ENCODE measurements around the gene ZNF169.
"Not testable (repeated sequence)": the region's sequence is repeated elsewhere in the genome, so short reads cannot be mapped to it uniquely, and the experiment has no call there.

Gene ZNF169

DNA sequence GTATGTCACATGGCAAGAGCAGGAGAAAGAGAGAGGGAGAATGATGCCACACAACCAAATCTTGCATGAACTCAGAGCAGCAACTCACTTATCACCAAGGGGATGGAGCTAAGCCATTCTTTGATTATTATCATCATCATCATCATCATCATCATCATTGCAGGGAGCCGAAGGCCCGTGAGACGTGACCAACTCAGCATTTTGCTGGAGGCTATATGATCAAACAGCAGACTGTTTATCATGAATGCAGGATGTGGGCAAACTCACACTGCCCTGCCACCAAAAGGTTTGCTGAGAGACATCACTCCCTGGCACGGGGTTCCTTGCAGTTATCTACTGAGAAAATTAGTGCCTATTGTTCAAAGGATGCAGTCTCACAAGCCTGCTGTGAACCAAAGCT, 8.6 kb upstream of the ZNF169 start:
- no peak overlapping the region for H3K4me2 ChIP-seq (ENCODE audit: low read length)
- H3K18ac ChIP-seq (ENCODE audit: low read length): no peak overlapping the region
- no peaks in the 10 kb centered on the region for H3K79me2 ChIP-seq (ENCODE audit: control insufficient read depth, insufficient read depth, low read length)
- DNase-seq: peak; percentile 91
- no peak overlapping the region for H2BK120ac ChIP-seq (ENCODE audit: low read depth, low read length)
- H3K4me1 ChIP-seq (ENCODE audit: control insufficient read depth, low read depth, low read length): peaks cover 4% of the 10 kb centered on the region
- no peak overlapping the region for H3K9ac ChIP-seq (ENCODE audit: low read length)
- H2BK15ac ChIP-seq (replicated peaks; ENCODE audit: low read depth): no peak overlapping the region
- peak overlapping the region; percentile 40 for H3K56ac ChIP-seq (ENCODE audit: low read length)
- H3K4ac ChIP-seq (ENCODE audit: low read depth, low read length): no peak overlapping the region
- no peak overlapping the region for H3K27ac ChIP-seq (ENCODE audit: low read depth, low read length)
- no peaks in the 10 kb centered on the region for H3K27me3 ChIP-seq (ENCODE audit: insufficient read depth, low read length, poor library complexity)
- no peaks in the 10 kb centered on the region for H3K36me3 ChIP-seq (ENCODE audit: control insufficient read depth, insufficient read depth, low read length)
- no peak overlapping the region for H2AK5ac ChIP-seq (ENCODE audit: low read length)
- H3K79me1 ChIP-seq (ENCODE audit: low read length): no peaks in the 10 kb centered on the region
- H3K23ac ChIP-seq (ENCODE audit: low read length): no peak overlapping the region
- no CpG with 5 or more reads among the region's 4 CpGs for WGBS (ENCODE audit: extremely low coverage, insufficient coverage, low lambda C conversion rate)
- peak overlapping the region; percentile 33 for H2BK5ac ChIP-seq (ENCODE audit: low read length)
- no peak overlapping the region for H4K8ac ChIP-seq (ENCODE audit: low read depth, low read length)
- H4K5ac ChIP-seq (ENCODE audit: low read length): no peak overlapping the region
- H3K4me3 ChIP-seq (ENCODE audit: low read length): no peak overlapping the region

DNA sequence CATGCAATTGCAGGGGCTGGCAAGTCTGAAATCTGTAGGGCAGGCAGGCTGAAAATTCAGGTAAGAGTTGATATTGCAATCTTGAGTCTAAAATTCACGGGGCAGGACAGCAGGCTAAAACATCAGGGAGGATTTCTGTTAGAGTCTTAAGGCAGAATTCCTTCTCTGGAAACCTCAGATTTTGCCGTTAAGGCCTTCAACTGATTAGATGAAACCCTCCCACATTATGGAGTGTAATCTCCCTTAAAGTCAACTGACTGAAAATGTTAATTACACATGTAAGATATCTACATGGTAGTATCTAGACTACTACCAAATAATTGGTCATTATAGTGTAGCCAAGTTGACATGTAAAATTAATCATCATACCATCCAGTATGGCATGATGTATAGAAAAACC, 3.1 kb upstream of the ZNF169 start:
- H3K4me2 ChIP-seq (ENCODE audit: low read length): no peak overlapping the region
- no peak overlapping the region for H3K9ac ChIP-seq (ENCODE audit: low read length)
- H2BK15ac ChIP-seq (replicated peaks; ENCODE audit: low read depth): no peak overlapping the region
- no peaks in the 10 kb centered on the region for H3K27me3 ChIP-seq (ENCODE audit: insufficient read depth, low read length, poor library complexity)
- H3K36me3 ChIP-seq (ENCODE audit: control insufficient read depth, insufficient read depth, low read length): no peaks in the 10 kb centered on the region
- no peak overlapping the region for H4K5ac ChIP-seq (ENCODE audit: low read length)
- H3K4me1 ChIP-seq (ENCODE audit: control insufficient read depth, low read depth, low read length): peaks cover 4% of the 10 kb centered on the region
- H4K8ac ChIP-seq (ENCODE audit: low read depth, low read length): no peak overlapping the region
- no peak overlapping the region for H3K18ac ChIP-seq (ENCODE audit: low read length)
- no peak overlapping the region for H3K27ac ChIP-seq (ENCODE audit: low read depth, low read length)
- H3K4me3 ChIP-seq (ENCODE audit: low read length): no peak overlapping the region
- peaks cover 2% of the 10 kb centered on the region for H3K79me1 ChIP-seq (ENCODE audit: low read length)
- no peak overlapping the region for H2BK120ac ChIP-seq (ENCODE audit: low read depth, low read length)
- H3K23ac ChIP-seq (ENCODE audit: low read length): no peak overlapping the region
- no peaks in the 10 kb centered on the region for H3K79me2 ChIP-seq (ENCODE audit: control insufficient read depth, insufficient read depth, low read length)
- H2AK5ac ChIP-seq (ENCODE audit: low read length): no peak overlapping the region
- no peak overlapping the region for H3K56ac ChIP-seq (ENCODE audit: low read length)
- WGBS (ENCODE audit: extremely low coverage, insufficient coverage, low lambda C conversion rate): no CpG with 5 or more reads among the region's 2 CpGs
- no peak overlapping the region for H2BK5ac ChIP-seq (ENCODE audit: low read length)
- DNase-seq: no peak
- no peak overlapping the region for H3K4ac ChIP-seq (ENCODE audit: low read depth, low read length)

DNA sequence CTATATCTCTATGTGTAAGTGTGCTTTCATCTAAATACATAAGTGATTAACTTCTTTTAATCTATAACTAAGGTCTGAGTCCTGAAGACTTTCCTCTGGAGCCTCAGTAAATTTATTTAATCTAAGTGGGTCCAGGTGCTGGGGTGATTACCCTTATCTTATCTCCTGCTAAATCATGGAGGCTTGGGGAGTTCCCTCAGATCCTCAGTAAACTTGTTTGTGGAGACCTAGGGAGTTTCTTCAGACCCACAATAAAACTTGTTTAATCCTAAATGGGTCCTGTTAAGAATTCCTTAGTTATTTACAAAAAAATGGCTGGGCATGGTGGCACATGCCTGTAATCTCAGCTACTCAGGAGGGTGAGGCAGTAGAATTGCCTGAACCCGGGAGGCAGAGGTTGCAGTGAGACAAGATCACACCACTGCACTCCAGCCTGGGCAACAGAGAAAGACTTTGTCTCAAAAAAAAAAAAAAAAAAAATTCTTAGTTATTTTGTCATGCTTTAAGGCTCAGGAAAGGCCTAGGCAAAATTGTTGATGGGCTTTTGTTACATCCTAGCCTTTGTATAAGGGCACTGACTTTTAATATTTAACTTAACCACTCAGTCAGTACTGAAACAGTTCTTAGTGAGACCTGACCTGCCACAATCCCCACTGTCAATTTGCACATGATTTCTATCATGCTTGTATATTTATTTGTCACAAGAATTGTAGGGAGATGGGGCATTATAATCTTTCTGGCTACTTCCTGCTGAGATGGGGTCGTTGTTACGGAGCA, 6.7 kb downstream of the ZNF169 start:
- not testable (repeated sequence) for DNase-seq
- no CpG with 5 or more reads among the region's 3 CpGs for WGBS (ENCODE audit: extremely low coverage, insufficient coverage, low lambda C conversion rate)

DNA sequence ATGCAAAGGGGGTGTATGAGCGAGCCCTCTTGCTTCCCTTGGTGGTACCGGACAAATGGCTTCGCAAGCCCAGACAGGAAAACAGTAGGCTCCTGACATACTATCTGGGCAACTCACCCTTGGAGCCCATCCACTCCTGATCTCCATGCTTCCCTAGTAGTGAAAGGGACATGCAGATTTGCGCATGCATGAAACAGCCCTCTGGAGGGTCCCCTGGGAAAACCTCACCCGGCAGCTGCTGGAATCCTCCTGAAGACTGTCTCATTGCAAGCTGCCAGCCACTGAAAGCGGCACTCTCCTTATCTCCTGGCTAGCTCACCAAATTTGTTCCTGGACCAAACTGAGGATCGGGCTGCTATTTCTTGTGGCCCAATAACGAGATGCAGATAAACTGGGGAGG, 10.2 kb downstream of the ZNF169 start:
- no peak overlapping the region for H2BK120ac ChIP-seq (ENCODE audit: low read depth, low read length)
- no peak overlapping the region for H4K8ac ChIP-seq (ENCODE audit: low read depth, low read length)
- no peak overlapping the region for H3K18ac ChIP-seq (ENCODE audit: low read length)
- H3K9ac ChIP-seq (ENCODE audit: low read length): no peak overlapping the region
- H4K5ac ChIP-seq (ENCODE audit: low read length): no peak overlapping the region
- no peak overlapping the region for H3K27ac ChIP-seq (ENCODE audit: low read depth, low read length)
- no CpG with 5 or more reads among the region's 8 CpGs for WGBS (ENCODE audit: extremely low coverage, insufficient coverage, low lambda C conversion rate)
- no peak overlapping the region for H3K4ac ChIP-seq (ENCODE audit: low read depth, low read length)
- no peaks in the 10 kb centered on the region for H3K36me3 ChIP-seq (ENCODE audit: control insufficient read depth, insufficient read depth, low read length)
- H3K56ac ChIP-seq (ENCODE audit: low read length): no peak overlapping the region
- H3K23ac ChIP-seq (ENCODE audit: low read length): no peak overlapping the region
- no peak overlapping the region for H3K4me2 ChIP-seq (ENCODE audit: low read length)
- DNase-seq: no peak
- H2AK5ac ChIP-seq (ENCODE audit: low read length): no peak overlapping the region
- no peaks in the 10 kb centered on the region for H3K27me3 ChIP-seq (ENCODE audit: insufficient read depth, low read length, poor library complexity)
- no peak overlapping the region for H3K4me3 ChIP-seq (ENCODE audit: low read length)
- H3K79me2 ChIP-seq (ENCODE audit: control insufficient read depth, insufficient read depth, low read length): no peaks in the 10 kb centered on the region
- no peaks in the 10 kb centered on the region for H3K79me1 ChIP-seq (ENCODE audit: low read length)
- no peaks in the 10 kb centered on the region for H3K4me1 ChIP-seq (ENCODE audit: control insufficient read depth, low read depth, low read length)
- H2BK5ac ChIP-seq (ENCODE audit: low read length): no peak overlapping the region
- no peak overlapping the region for H2BK15ac ChIP-seq (replicated peaks; ENCODE audit: low read depth)

More for the DNA sequence above, 6.7 kb downstream of the ZNF169 start:
- not testable (repeated sequence) for H3K23ac ChIP-seq (ENCODE audit: low read length); H3K18ac ChIP-seq (ENCODE audit: low read length); H3K4me2 ChIP-seq (ENCODE audit: low read length); H3K9ac ChIP-seq (ENCODE audit: low read length); H4K5ac ChIP-seq (ENCODE audit: low read length); H2AK5ac ChIP-seq (ENCODE audit: low read length); H3K4me3 ChIP-seq (ENCODE audit: low read length); H2BK5ac ChIP-seq (ENCODE audit: low read length); H2BK15ac ChIP-seq (replicated peaks; ENCODE audit: low read depth); H3K27me3 ChIP-seq (ENCODE audit: insufficient read depth, low read length, poor library complexity); H3K36me3 ChIP-seq (ENCODE audit: control insufficient read depth, insufficient read depth, low read length); H3K4ac ChIP-seq (ENCODE audit: low read depth, low read length); H4K8ac ChIP-seq (ENCODE audit: low read depth, low read length); H3K27ac ChIP-seq (ENCODE audit: low read depth, low read length); H3K79me1 ChIP-seq (ENCODE audit: low read length); H2BK120ac ChIP-seq (ENCODE audit: low read depth, low read length); H3K79me2 ChIP-seq (ENCODE audit: control insufficient read depth, insufficient read depth, low read length); H3K4me1 ChIP-seq (ENCODE audit: control insufficient read depth, low read depth, low read length)
- H3K56ac ChIP-seq (ENCODE audit: low read length): peak overlapping the region; percentile 25

DNA sequence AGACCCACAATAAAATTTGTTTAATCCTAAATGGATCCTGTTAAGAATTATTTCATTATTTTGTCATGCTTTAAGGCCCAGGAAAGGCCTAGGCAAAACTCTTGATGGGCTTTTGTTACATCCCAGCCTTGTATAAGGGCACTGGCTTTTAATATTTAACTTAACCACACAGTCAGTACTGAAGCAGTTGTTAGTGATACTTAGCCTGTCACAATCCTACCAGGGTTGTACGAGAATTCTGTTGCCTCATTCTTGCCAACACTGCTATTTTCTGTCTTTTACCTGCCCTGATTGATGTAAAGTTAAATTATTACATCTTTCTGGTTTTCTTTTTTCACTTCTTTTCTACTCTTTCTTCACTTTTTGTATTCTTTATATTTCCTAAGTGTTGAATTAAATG, 10.9 kb downstream of the ZNF169 start:
- no peak for DNase-seq
- Histone ChIP-seq H2BK15ac (replicated peaks; ENCODE audit: low read depth) (no peak overlapping the region), H3K4ac (ENCODE audit: low read depth, low read length) (no peak overlapping the region), H4K8ac (ENCODE audit: low read depth, low read length) (no peak overlapping the region), H3K27ac (ENCODE audit: low read depth, low read length) (no peak overlapping the region), H2BK120ac (ENCODE audit: low read depth, low read length) (no peak overlapping the region), H3K4me1 (ENCODE audit: control insufficient read depth, low read depth, low read length) (no peaks in the 10 kb centered on the region), H3K56ac (ENCODE audit: low read length) (no peak overlapping the region), H3K27me3 (ENCODE audit: insufficient read depth, low read length, poor library complexity) (no peaks in the 10 kb centered on the region), H3K4me2 (ENCODE audit: low read length) (no peak overlapping the region), H3K4me3 (ENCODE audit: low read length) (no peak overlapping the region), H3K36me3 (ENCODE audit: control insufficient read depth, insufficient read depth, low read length) (no peaks in the 10 kb centered on the region), H3K9ac (ENCODE audit: low read length) (no peak overlapping the region), H3K18ac (ENCODE audit: low read length) (no peak overlapping the region), H2BK5ac (ENCODE audit: low read length) (no peak overlapping the region), H3K79me2 (ENCODE audit: control insufficient read depth, insufficient read depth, low read length) (no peaks in the 10 kb centered on the region), H3K23ac (ENCODE audit: low read length) (no peak overlapping the region), H2AK5ac (ENCODE audit: low read length) (no peak overlapping the region), H4K5ac (ENCODE audit: low read length) (no peak overlapping the region), H3K79me1 (ENCODE audit: low read length) (peaks cover 2% of the 10 kb centered on the region)
- WGBS (ENCODE audit: extremely low coverage, insufficient coverage, low lambda C conversion rate): no CpG with 5 or more reads among the region's 1 CpG

DNA sequence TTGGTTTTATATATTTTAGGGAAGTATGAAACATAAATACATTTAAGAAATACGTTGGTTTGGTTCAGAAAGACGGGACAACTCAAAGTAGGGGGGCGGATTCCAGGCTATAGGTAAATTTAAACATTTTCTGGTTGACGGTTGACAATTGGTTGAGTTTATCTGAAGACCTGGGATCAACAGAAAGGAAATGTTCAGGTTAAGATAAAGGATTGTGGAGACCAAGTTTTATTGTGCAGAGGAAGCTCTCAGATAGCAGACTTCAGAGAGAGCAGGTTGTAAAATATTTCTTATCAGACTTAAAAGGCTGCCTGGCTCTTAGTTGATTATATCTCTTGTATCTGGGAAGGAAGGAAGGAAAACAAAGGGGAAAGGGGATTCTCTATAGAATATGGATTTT, 17.9 kb downstream of the ZNF169 start:
- not testable (repeated sequence) for H3K4me1 ChIP-seq (ENCODE audit: control insufficient read depth, low read depth, low read length); DNase-seq; H3K36me3 ChIP-seq (ENCODE audit: control insufficient read depth, insufficient read depth, low read length); H2BK15ac ChIP-seq (replicated peaks; ENCODE audit: low read depth); H4K8ac ChIP-seq (ENCODE audit: low read depth, low read length); H3K4me3 ChIP-seq (ENCODE audit: low read length); H3K79me1 ChIP-seq (ENCODE audit: low read length); H3K9ac ChIP-seq (ENCODE audit: low read length); H4K5ac ChIP-seq (ENCODE audit: low read length); H3K56ac ChIP-seq (ENCODE audit: low read length); H3K4ac ChIP-seq (ENCODE audit: low read depth, low read length); H2BK120ac ChIP-seq (ENCODE audit: low read depth, low read length); H2BK5ac ChIP-seq (ENCODE audit: low read length); H3K27me3 ChIP-seq (ENCODE audit: insufficient read depth, low read length, poor library complexity); H3K4me2 ChIP-seq (ENCODE audit: low read length); H3K18ac ChIP-seq (ENCODE audit: low read length); H3K27ac ChIP-seq (ENCODE audit: low read depth, low read length); H3K23ac ChIP-seq (ENCODE audit: low read length); H2AK5ac ChIP-seq (ENCODE audit: low read length); H3K79me2 ChIP-seq (ENCODE audit: control insufficient read depth, insufficient read depth, low read length)
- no CpG with 5 or more reads among the region's 4 CpGs for WGBS (ENCODE audit: extremely low coverage, insufficient coverage, low lambda C conversion rate)

Measured in mesendoderm (in vitro differentiated cells).